ENCODE results near the gene CDH8. TPM values are rescaled to one million over a fixed set of nuclear protein-coding genes. Genes with fewer than 3 reads are reported as not detected.
"Not testable (repeated sequence)": the region's sequence is repeated elsewhere in the genome, so short reads cannot be mapped to it uniquely, and the experiment has no call there.

Gene CDH8
- total and polyA plus RNA-seq, 8 donors: 0.05 to 0.20 (median 0.15) TPM; not detected in 4

DNA sequence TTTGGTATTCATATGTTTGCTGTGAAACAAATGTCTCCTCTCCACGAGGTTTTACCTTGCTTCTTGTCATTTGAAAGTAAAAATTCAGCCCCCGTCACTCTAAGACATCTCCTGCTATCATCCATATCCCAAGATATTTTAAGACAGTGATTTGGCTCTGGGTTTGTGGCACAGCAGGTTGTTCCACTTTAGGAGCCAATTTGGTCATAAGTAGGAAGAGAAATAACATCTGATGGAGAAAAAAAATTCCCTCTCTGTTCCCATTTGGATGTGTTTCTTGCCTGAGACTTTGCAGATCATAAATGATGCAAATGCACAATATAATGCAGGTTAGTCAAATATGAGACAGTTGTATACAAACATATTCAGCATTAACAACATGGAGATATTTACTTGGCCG, 309.5 kb downstream of the CDH8 start:
- Histone ChIP-seq H3K4me3 (no peak overlapping the region), H3K27ac (no peak overlapping the region), H3K4me1 (no peaks in the 10 kb centered on the region), H3K9me3 (no peaks in the 10 kb centered on the region), H3K27me3 (no peaks in the 10 kb centered on the region), H3K36me3 (no peaks in the 10 kb centered on the region)
- no peak for FAIRE-seq
- intact Hi-C loops (cut with DNase I): no loop called here
- ATAC-seq: no peak
- no peak for DNase-seq
- WGBS, 2 donors: 46 to 55% methylated on average over 3 of the region's 3 CpGs
- TF ChIP-seq, protein P1, sequence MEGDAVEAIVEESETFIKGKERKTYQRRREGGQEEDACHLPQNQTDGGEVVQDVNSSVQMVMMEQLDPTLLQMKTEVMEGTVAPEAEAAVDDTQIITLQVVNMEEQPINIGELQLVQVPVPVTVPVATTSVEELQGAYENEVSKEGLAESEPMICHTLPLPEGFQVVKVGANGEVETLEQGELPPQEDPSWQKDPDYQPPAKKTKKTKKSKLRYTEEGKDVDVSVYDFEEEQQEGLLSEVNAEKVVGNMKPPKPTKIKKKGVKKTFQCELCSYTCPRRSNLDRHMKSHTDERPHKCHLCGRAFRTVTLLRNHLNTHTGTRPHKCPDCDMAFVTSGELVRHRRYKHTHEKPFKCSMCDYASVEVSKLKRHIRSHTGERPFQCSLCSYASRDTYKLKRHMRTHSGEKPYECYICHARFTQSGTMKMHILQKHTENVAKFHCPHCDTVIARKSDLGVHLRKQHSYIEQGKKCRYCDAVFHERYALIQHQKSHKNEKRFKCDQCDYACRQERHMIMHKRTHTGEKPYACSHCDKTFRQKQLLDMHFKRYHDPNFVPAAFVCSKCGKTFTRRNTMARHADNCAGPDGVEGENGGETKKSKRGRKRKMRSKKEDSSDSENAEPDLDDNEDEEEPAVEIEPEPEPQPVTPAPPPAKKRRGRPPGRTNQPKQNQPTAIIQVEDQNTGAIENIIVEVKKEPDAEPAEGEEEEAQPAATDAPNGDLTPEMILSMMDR (IDR thresholded peaks at IDR 0.05): no peak

DNA sequence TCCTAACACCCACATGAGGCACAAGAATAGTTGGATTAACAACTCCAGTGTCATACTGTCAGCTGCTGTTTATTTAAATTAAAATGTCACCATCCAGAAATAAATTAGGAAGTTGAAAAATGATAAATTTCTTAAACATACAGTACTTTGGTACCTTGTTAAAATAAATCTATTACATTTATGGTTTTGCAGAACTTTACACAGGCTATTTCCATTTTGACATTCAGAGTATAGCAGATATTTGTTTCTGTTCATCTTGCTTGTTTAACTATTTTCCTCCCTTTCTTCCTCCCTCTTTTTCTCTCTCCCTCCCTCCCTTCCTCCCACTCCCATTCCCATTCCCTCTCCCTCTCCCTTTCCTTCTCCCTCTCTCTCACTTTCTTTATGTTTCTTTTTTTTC, 310.1 kb downstream of the CDH8 start:
- H3K4me1 ChIP-seq: no peaks in the 10 kb centered on the region
- H3K9me3 ChIP-seq: no peaks in the 10 kb centered on the region
- no peak overlapping the region for H3K27ac ChIP-seq
- TF ChIP-seq, protein P1 (IDR thresholded peaks at IDR 0.05): no peak
- FAIRE-seq (no peak), DNase-seq (no peak), ATAC-seq (no peak)
- intact Hi-C loops (cut with DNase I): no loop called here
- H3K4me3 ChIP-seq: no peak overlapping the region
- no peaks in the 10 kb centered on the region for H3K27me3 ChIP-seq
- H3K36me3 ChIP-seq: no peaks in the 10 kb centered on the region

DNA sequence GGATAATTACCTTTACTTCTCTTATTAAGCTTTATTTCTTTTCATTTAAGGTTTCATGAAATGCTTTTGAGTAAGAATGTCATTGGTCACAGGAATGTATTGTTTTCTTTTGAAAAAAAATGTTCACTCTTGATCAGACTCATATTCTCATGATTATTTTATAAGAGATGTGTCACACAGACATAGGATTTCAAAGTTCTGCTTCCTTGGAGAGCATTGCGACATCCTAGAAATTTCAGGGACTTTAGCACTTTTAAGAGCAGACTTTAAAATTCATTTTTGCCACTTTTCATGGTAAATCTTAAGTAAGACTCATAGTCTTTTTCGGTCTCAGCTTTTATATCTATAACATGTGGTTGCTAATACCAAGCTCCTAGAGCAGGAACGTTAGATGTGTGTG, 314.7 kb downstream of the CDH8 start:
- no peak for FAIRE-seq

DNA sequence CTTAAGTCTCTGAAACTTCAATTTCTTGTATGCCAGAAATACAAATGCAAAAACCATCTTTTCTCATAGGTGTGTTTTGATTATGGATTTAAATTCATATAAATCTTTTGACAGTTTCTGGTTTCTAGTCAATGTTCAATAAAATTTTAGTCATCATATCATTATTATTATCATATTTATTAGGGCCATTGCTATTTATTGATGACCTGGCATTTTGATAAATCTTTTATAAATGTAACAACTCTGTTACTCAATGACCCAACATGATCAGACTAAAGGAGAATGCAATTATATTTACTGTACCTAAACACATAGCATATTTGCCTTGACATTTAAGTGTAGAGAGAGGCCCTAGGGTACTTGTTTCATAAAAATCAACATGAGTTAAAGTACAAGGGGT, 320.8 kb downstream of the CDH8 start:
- no peak for FAIRE-seq
- ATAC-seq: no peak

More for the DNA sequence above, 314.7 kb downstream of the CDH8 start:
- TF ChIP-seq, protein P1 (IDR thresholded peaks at IDR 0.05): no peak
- DNase-seq (no peak), ATAC-seq (no peak)
- H3K27ac ChIP-seq: no peak overlapping the region
- no peaks in the 10 kb centered on the region for H3K9me3 ChIP-seq
- intact Hi-C loops (cut with DNase I): no loop called here
- 41 to 50% methylated on average over 3 of the region's 3 CpGs for WGBS, 2 donors
- H3K27me3 ChIP-seq: no peaks in the 10 kb centered on the region
- H3K4me1 ChIP-seq: no peaks in the 10 kb centered on the region
- H3K36me3 ChIP-seq: no peaks in the 10 kb centered on the region
- no peak overlapping the region for H3K4me3 ChIP-seq

DNA sequence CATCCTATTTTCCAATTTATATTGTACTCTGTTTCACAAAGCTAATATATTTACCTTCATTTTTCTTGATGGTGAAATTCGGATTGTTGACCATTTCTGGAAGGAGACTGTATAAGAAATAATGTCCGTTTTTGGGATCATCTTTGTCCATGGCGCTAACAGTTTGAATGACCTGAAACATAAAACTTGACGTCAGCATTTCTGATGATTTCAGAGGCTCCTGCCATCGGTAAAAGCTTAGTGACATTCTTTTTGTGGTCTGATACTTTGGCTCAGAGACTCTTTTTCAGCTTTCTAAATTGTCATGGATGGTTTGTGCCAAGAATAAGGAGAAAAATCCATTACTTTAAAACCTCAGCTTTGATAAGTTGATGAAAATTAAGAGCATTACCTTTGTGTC, 322.5 kb downstream of the CDH8 start:
- no peaks in the 10 kb centered on the region for H3K4me1 ChIP-seq
- FAIRE-seq: no peak

More for the DNA sequence above, 320.8 kb downstream of the CDH8 start:
- Histone ChIP-seq H3K27ac (no peak overlapping the region), H3K9me3 (no peaks in the 10 kb centered on the region), H3K27me3 (no peaks in the 10 kb centered on the region), H3K4me1 (no peaks in the 10 kb centered on the region), H3K4me3 (no peak overlapping the region), H3K36me3 (no peaks in the 10 kb centered on the region)
- TF ChIP-seq, protein P1 (IDR thresholded peaks at IDR 0.05): no peak
- DNase-seq: no peak
- intact Hi-C loops (cut with DNase I): no loop called here

DNA sequence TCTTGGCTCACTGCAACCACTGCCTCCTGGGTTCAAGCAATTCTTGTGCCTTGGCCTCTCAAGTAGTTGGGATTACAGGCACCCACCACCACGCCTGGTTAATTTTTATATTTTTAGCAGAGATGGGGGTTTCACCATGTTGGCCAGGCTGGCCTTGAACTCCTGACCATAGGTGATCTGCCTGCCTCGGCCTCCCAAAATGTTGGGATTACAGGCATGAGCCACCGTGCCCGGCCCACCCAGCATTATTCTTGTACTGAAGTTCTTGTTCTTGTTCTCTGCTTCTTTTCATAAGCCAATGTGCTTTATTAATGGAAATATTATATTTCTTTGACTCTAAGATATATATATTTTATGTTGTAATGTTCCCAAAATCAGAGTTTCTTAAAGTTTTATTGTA, 336.6 kb downstream of the CDH8 start:
- intact Hi-C loops (cut with DNase I); H3K36me3 ChIP-seq; H3K27me3 ChIP-seq; DNase-seq; ATAC-seq; H3K9me3 ChIP-seq; H3K4me3 ChIP-seq; H3K27ac ChIP-seq; H3K4me1 ChIP-seq; FAIRE-seq: not testable (repeated sequence)
- 61 to 76% methylated on average over 4 of the region's 4 CpGs for WGBS, 2 donors

More for the DNA sequence above, 322.5 kb downstream of the CDH8 start:
- no peaks in the 10 kb centered on the region for H3K27me3 ChIP-seq
- DNase-seq: no peak
- no peak overlapping the region for H3K27ac ChIP-seq
- no peaks in the 10 kb centered on the region for H3K9me3 ChIP-seq
- H3K4me3 ChIP-seq: no peak overlapping the region
- no peaks in the 10 kb centered on the region for H3K36me3 ChIP-seq
- intact Hi-C loops (cut with DNase I): no loop called here
- TF ChIP-seq, protein P1 (IDR thresholded peaks at IDR 0.05): no peak
- 49 to 59% methylated on average over 5 of the region's 5 CpGs for WGBS, 2 donors
- ATAC-seq: no peak

Measured in pancreas (tissue), 10 donors.